HL-60 (cell line): ENCODE data around the gene MED13L.

ENCODE experiments used
- POLR2AphosphoS5 ChIP-seq: IDR thresholded peaks from 2 replicates; pipeline ENCODE4 v1.6.1; 2012; ENCODE audit warnings: low read depth
- TF ChIP-seq, protein P1 (sequence below): IDR thresholded peaks from 2 replicates; pipeline ENCODE4 v1.6.1; 2012; ENCODE audit warnings: low read depth; ENCODE audit not compliant: insufficient replicate concordance
- TF ChIP-seq, protein P2 (sequence below): IDR thresholded peaks from one replicate; pipeline ENCODE4 v1.5.1; 2011; ENCODE audit warnings: low read length, control low read depth, inconsistent platforms; ENCODE audit not compliant: insufficient read depth

DNA sequence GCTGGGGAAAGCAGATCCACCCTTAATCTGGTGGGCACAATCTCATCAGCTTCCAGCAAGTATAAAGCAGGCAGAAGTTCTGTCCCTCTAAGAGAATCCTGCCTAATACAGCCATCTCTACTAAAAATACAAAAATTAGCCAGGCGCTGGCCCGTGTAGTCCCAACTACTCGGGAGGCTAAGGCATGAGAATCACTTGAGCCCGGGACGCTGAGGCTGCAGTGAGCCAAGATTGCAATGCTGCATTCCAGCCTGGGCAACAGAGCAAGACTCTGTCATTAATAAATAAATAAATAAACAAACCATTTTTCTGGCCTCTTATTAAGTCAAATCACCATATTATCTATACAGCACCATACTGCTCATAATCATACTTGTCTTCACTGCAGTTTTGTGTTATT lies 111.2 kb downstream of the MED13L start:
- TF ChIP-seq, protein P1, sequence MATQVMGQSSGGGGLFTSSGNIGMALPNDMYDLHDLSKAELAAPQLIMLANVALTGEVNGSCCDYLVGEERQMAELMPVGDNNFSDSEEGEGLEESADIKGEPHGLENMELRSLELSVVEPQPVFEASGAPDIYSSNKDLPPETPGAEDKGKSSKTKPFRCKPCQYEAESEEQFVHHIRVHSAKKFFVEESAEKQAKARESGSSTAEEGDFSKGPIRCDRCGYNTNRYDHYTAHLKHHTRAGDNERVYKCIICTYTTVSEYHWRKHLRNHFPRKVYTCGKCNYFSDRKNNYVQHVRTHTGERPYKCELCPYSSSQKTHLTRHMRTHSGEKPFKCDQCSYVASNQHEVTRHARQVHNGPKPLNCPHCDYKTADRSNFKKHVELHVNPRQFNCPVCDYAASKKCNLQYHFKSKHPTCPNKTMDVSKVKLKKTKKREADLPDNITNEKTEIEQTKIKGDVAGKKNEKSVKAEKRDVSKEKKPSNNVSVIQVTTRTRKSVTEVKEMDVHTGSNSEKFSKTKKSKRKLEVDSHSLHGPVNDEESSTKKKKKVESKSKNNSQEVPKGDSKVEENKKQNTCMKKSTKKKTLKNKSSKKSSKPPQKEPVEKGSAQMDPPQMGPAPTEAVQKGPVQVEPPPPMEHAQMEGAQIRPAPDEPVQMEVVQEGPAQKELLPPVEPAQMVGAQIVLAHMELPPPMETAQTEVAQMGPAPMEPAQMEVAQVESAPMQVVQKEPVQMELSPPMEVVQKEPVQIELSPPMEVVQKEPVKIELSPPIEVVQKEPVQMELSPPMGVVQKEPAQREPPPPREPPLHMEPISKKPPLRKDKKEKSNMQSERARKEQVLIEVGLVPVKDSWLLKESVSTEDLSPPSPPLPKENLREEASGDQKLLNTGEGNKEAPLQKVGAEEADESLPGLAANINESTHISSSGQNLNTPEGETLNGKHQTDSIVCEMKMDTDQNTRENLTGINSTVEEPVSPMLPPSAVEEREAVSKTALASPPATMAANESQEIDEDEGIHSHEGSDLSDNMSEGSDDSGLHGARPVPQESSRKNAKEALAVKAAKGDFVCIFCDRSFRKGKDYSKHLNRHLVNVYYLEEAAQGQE: no peak
- TF ChIP-seq, protein P2, sequence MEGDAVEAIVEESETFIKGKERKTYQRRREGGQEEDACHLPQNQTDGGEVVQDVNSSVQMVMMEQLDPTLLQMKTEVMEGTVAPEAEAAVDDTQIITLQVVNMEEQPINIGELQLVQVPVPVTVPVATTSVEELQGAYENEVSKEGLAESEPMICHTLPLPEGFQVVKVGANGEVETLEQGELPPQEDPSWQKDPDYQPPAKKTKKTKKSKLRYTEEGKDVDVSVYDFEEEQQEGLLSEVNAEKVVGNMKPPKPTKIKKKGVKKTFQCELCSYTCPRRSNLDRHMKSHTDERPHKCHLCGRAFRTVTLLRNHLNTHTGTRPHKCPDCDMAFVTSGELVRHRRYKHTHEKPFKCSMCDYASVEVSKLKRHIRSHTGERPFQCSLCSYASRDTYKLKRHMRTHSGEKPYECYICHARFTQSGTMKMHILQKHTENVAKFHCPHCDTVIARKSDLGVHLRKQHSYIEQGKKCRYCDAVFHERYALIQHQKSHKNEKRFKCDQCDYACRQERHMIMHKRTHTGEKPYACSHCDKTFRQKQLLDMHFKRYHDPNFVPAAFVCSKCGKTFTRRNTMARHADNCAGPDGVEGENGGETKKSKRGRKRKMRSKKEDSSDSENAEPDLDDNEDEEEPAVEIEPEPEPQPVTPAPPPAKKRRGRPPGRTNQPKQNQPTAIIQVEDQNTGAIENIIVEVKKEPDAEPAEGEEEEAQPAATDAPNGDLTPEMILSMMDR: no peak
- TF ChIP-seq POLR2AphosphoS5: no peak
